Neural cell (in vitro differentiated cells): ENCODE results near the gene SYT1. TPM values are rescaled to one million over a fixed set of nuclear protein-coding genes. Genes with fewer than 3 reads are reported as not detected.

Source experiments
- H2AFZ ChIP-seq: fragments of 200-600, 300-800 bp; sonication (generic), shearing (Covaris generic); 2 replicates; pipeline ENCODE4 v1.6.0; 2014; ENCODE audit warnings: low read depth, mild to moderate bottlenecking, antibody characterized with exemption, low read length, moderate library complexity
- H3F3A ChIP-seq: fragments of 200-600 bp; shearing (Covaris generic); 2 replicates; pipeline ENCODE4 v1.6.1; 2016; ENCODE audit warnings: mild to moderate bottlenecking, moderate library complexity, mixed read lengths, antibody characterized with exemption, low read length; ENCODE audit not compliant: insufficient read depth, poor library complexity, severe bottlenecking
- H3K27ac ChIP-seq: fragments of 200-600, 300-800 bp; sonication (generic), shearing (Covaris generic); 2 replicates; pipeline ENCODE4 v1.5.1; 2014; ENCODE audit warnings: mild to moderate bottlenecking, low read length, moderate library complexity
- H3K27me3 ChIP-seq: fragments of 300-800, 200-600 bp; sonication (generic), shearing (Covaris generic); 2 replicates; pipeline ENCODE4 v1.6.0; 2014; ENCODE audit warnings: mild to moderate bottlenecking, low read depth, low read length, moderate library complexity; ENCODE audit not compliant: insufficient read depth
- H3K36me3 ChIP-seq: fragments of 300-800, 200-600 bp; sonication (generic), shearing (Covaris generic); 2 replicates; pipeline ENCODE4 v1.5.1; 2014; ENCODE audit warnings: mild to moderate bottlenecking, antibody characterized with exemption, low read length, moderate library complexity; ENCODE audit not compliant: insufficient read depth
- H3K4me2 ChIP-seq: fragments of 300-800, 200-600 bp; sonication (generic), shearing (Covaris generic); 2 replicates; pipeline ENCODE4 v1.6.0; 2014; ENCODE audit warnings: mild to moderate bottlenecking, low read length
- H3K4me3 ChIP-seq: fragments of 300-800, 200-600 bp; sonication (generic), shearing (Covaris generic); 2 replicates; pipeline ENCODE4 v1.5.1; 2014; ENCODE audit warnings: mild to moderate bottlenecking, low read length, moderate library complexity
- H3K79me2 ChIP-seq: fragments of 200-600 bp; shearing (Covaris generic); replicated peaks from 2 replicates; pipeline ENCODE4 v1.6.0; 2014; ENCODE audit warnings: mild to moderate bottlenecking, low read length, moderate library complexity; ENCODE audit not compliant: insufficient read depth
- H3K9ac ChIP-seq: fragments of 300-800, 200-600 bp; sonication (generic), shearing (Covaris generic); 2 replicates; pipeline ENCODE4 v1.6.1; 2016; ENCODE audit warnings: mild to moderate bottlenecking, low read length, mixed read lengths
- H3K9me2 ChIP-seq: fragments of 200-600 bp; shearing (Covaris generic); 2 replicates; pipeline ENCODE4 v1.6.1; 2016; ENCODE audit warnings: mild to moderate bottlenecking, low read length, mixed read lengths; ENCODE audit not compliant: insufficient read depth
- H3K9me3 ChIP-seq: fragments of 200-600, 300-800 bp; sonication (generic), shearing (Covaris generic); 2 replicates; pipeline ENCODE4 v1.6.1; 2016; ENCODE audit warnings: mild to moderate bottlenecking, mixed run types, low read length, moderate library complexity, mixed read lengths
- H4K20me1 ChIP-seq: fragments of 200-600 bp; shearing (Covaris generic); 2 replicates; pipeline ENCODE4 v1.6.1; 2016; ENCODE audit warnings: mild to moderate bottlenecking, mixed run types; ENCODE audit not compliant: insufficient read depth
- EP300 ChIP-seq: fragments of 450-650 bp; conservative IDR thresholded peaks from 2 replicates; pipeline ENCODE4 v1.6.1; 2014; ENCODE audit warnings: antibody characterized with exemption, mild to moderate bottlenecking, moderate library complexity; ENCODE audit not compliant: poor library complexity, severe bottlenecking
- EZH2 ChIP-seq: fragments of 200-600, 300-800 bp; shearing (Covaris generic), sonication (generic); IDR thresholded peaks from 2 replicates; pipeline ENCODE4 v1.6.1; 2014; ENCODE audit warnings: antibody characterized with exemption, low read length, borderline replicate concordance, mild to moderate bottlenecking; ENCODE audit not compliant: insufficient read depth, poor library complexity, severe bottlenecking
- MXI1 ChIP-seq: fragments of 450-650 bp; conservative IDR thresholded peaks from 2 replicates; pipeline ENCODE4 v1.6.1; 2014; ENCODE audit warnings: antibody characterized with exemption, mild to moderate bottlenecking; ENCODE audit not compliant: poor library complexity, severe bottlenecking
- POLR2AphosphoS5 ChIP-seq: IDR thresholded peaks from 2 replicates; pipeline ENCODE4 v1.6.1; 2012
- RAD21 ChIP-seq: fragments of 450-650 bp; conservative IDR thresholded peaks from 2 replicates; pipeline ENCODE4 v1.6.1; 2014; ENCODE audit warnings: antibody characterized with exemption, mild to moderate bottlenecking, moderate library complexity
- SMC3 ChIP-seq: fragments of 450-650 bp; conservative IDR thresholded peaks from 2 replicates; pipeline ENCODE4 v1.6.1; 2014; ENCODE audit warnings: antibody characterized with exemption, mild to moderate bottlenecking, moderate library complexity; ENCODE audit not compliant: poor library complexity
- TAF1 ChIP-seq: IDR thresholded peaks from 2 replicates; pipeline ENCODE4 v1.6.1; 2012; ENCODE audit warnings: low read depth
- polyA plus RNA-seq: library from polyadenylated mRNA; depleted of rRNA; stranded (reverse); fragments of >200 nt; gene quantifications from 2 replicates; pipeline ENCODE4 v1.2.3, GENCODE V29; 2014
- TF ChIP-seq, protein P1 (sequence below): fragments of 450-650 bp; IDR thresholded peaks from 2 replicates; pipeline ENCODE4 v1.5.1; 2014; ENCODE audit warnings: antibody characterized with exemption, mild to moderate bottlenecking, moderate library complexity; ENCODE audit not compliant: poor library complexity, severe bottlenecking
- TF ChIP-seq, protein P2 (sequence below): IDR thresholded peaks from 2 replicates; pipeline ENCODE4 v1.6.1; 2012; ENCODE audit warnings: borderline replicate concordance

The SYT1 gene
- polyA plus RNA-seq, 1 donor from 2014 or later = 103 TPM

DNA sequence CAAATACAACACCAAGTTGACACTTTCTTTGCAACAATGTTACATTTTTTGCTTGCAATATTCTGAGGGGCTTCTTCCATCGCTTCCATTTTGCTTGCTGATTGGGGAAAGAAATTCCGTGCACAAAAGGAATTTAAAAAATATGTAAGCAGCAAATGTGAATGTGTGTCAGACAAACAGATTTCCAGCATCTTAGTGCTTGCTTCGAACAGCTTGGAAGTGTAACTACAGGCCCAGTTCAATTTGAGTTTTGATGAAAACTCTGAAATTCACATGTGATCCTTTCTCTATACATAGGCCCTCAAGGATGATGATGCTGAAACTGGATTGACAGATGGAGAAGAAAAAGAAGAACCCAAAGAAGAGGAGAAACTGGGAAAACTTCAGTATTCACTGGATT is 427.1 kb downstream of the SYT1 start:
- Histone ChIP-seq H3K79me2 (no peaks in the 10 kb centered on the region), H3K36me3 (no peaks in the 10 kb centered on the region), H4K20me1 (no peaks in the 10 kb centered on the region), H3F3A (no peaks in the 10 kb centered on the region), H3K9me2 (no peaks in the 10 kb centered on the region), H3K4me2 (no peak overlapping the region), H3K9me3 (no peaks in the 10 kb centered on the region), H2AFZ (no peak overlapping the region), H3K9ac (no peak overlapping the region), H3K4me3 (no peak overlapping the region), H3K27ac (no peak overlapping the region), H3K27me3 (no peaks in the 10 kb centered on the region)
- TF ChIP-seq, protein P1, sequence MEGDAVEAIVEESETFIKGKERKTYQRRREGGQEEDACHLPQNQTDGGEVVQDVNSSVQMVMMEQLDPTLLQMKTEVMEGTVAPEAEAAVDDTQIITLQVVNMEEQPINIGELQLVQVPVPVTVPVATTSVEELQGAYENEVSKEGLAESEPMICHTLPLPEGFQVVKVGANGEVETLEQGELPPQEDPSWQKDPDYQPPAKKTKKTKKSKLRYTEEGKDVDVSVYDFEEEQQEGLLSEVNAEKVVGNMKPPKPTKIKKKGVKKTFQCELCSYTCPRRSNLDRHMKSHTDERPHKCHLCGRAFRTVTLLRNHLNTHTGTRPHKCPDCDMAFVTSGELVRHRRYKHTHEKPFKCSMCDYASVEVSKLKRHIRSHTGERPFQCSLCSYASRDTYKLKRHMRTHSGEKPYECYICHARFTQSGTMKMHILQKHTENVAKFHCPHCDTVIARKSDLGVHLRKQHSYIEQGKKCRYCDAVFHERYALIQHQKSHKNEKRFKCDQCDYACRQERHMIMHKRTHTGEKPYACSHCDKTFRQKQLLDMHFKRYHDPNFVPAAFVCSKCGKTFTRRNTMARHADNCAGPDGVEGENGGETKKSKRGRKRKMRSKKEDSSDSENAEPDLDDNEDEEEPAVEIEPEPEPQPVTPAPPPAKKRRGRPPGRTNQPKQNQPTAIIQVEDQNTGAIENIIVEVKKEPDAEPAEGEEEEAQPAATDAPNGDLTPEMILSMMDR = no peak
- TF ChIP-seq EZH2 (no peak), POLR2AphosphoS5 (no peak)

DNA sequence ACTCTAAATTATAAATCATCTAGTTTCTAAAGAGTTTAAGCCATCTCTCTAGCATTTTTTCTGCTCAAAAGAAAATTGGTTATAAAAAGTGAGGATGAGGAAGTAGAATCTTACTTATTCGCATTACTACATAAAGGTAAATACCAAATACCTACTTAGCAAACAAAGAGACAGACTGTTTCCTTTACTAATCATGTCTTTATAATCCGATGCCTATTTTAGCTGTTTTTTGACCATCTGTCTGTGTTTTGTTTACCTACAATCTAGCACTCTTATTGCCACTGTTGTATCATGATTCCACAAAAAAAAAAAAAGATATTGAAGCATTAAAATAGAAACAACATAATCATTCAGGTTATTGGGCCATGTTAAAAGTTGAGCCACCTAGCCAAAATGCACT is 430.0 kb downstream of the SYT1 start:
- Histone ChIP-seq H3K9me3 (no peaks in the 10 kb centered on the region), H3K9ac (no peak overlapping the region)

More for the DNA sequence above, 430.0 kb downstream of the SYT1 start:
- Histone ChIP-seq H3K27me3 (no peaks in the 10 kb centered on the region), H3K4me3 (no peak overlapping the region), H3K27ac (no peak overlapping the region), H3K79me2 (no peaks in the 10 kb centered on the region), H3K9me2 (no peaks in the 10 kb centered on the region), H2AFZ (no peak overlapping the region), H3F3A (no peaks in the 10 kb centered on the region), H4K20me1 (no peaks in the 10 kb centered on the region), H3K4me2 (no peak overlapping the region), H3K36me3 (no peaks in the 10 kb centered on the region)
- TF ChIP-seq POLR2AphosphoS5 = no peak
- no peak for TF ChIP-seq EZH2
- no peak for TF ChIP-seq TAF1
- no peak for TF ChIP-seq RAD21
- TF ChIP-seq, protein P2, sequence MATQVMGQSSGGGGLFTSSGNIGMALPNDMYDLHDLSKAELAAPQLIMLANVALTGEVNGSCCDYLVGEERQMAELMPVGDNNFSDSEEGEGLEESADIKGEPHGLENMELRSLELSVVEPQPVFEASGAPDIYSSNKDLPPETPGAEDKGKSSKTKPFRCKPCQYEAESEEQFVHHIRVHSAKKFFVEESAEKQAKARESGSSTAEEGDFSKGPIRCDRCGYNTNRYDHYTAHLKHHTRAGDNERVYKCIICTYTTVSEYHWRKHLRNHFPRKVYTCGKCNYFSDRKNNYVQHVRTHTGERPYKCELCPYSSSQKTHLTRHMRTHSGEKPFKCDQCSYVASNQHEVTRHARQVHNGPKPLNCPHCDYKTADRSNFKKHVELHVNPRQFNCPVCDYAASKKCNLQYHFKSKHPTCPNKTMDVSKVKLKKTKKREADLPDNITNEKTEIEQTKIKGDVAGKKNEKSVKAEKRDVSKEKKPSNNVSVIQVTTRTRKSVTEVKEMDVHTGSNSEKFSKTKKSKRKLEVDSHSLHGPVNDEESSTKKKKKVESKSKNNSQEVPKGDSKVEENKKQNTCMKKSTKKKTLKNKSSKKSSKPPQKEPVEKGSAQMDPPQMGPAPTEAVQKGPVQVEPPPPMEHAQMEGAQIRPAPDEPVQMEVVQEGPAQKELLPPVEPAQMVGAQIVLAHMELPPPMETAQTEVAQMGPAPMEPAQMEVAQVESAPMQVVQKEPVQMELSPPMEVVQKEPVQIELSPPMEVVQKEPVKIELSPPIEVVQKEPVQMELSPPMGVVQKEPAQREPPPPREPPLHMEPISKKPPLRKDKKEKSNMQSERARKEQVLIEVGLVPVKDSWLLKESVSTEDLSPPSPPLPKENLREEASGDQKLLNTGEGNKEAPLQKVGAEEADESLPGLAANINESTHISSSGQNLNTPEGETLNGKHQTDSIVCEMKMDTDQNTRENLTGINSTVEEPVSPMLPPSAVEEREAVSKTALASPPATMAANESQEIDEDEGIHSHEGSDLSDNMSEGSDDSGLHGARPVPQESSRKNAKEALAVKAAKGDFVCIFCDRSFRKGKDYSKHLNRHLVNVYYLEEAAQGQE = no peak
- no peak for TF ChIP-seq SMC3
- TF ChIP-seq MXI1 = no peak
- no peak for TF ChIP-seq EP300
- TF ChIP-seq, protein P1 = no peak
